ENCODE data around the gene MYBPC3. TPM values are rescaled to one million over a fixed set of nuclear protein-coding genes. Genes with fewer than 3 reads are reported as not detected.

Gene MYBPC3
- total and polyA plus RNA-seq, 10 of the 15 experiments (the other 5 are each of a cell fraction or from before 2014, with no cell fraction given): 0.03 to 0.08 (median 0.03) TPM; not detected in 7

DNA sequence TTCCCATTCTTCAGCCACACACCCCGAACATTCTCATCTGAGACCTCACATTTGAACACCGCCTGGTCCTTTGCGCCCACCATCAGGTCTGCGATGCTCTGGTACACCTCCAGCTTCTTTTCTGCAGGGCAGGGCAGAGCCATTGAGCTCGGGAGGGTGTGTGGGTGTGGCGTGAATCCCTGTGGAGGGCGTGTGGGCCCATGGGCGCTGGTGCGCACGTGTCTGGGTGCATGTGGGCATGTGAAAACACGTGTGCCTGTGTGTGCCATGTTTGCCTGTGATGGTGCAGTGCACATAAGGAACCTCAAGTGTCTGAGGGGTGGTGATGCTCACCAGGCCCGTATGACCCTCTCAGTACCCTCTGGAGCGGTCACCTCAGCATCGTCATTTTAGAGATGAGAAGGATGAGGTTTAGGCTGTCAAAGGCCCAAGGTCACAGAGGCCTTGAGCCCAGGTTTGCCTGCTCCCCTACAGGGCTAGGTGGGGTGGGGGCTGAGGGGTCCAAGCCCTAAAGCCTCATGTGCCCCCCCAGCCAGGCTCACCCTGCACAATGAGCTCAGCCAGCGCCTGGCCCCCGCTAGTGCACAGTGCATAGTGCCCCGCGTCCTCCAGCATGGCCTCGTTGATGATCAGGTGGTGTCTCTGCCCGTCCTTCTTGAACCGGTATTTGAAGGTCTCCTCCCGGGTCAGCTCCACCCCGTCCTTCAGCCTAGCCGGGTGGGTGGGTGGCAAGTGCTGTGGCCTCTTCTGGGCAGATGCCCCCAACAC is 10.3 kb downstream of the MYBPC3 start:
- no TSS peak for BruUV-seq (replicated peaks)
- H3K36me3 ChIP-seq (ENCODE audit: control insufficient read depth in 2 of 2, insufficient read depth in 2 of 2, low read length in 1 of 2): no peaks in the 10 kb centered on the region
- intact Hi-C loops (cut with micrococcal nuclease; ENCODE audit: unreplicated experiment) (no loop called here), in situ Hi-C loops (cut with MboI) (no loop called here)
- SMC1A ChIA-PET (ENCODE audit: uncharacterized antibody, unreplicated experiment): no interaction called here
- RAD21 ChIA-PET (ENCODE audit: unreplicated experiment): no interaction called here
- H3K4me3 ChIP-seq: no peak overlapping the region
- H3K27me3 ChIP-seq (replicated peaks in 1 of 2; ENCODE audit: control insufficient read depth in 2 of 2, insufficient read depth in 2 of 2, low read length in 1 of 2): no peaks in the 10 kb centered on the region; a peak in 1 of 4 replicates
- POLR2A ChIA-PET: no interaction called here
- no peak overlapping the region for H3K4me2 ChIP-seq (ENCODE audit: control insufficient read depth, insufficient read depth)
- TF ChIP-seq POLR2AphosphoS2 (IDR thresholded peaks at IDR 0.05; ENCODE audit: low read depth, low read length): no peak
- TF ChIP-seq EP300 (IDR thresholded peaks at IDR 0.05; ENCODE audit: borderline replicate concordance in 1 of 2, control insufficient read depth in 1 of 2, low read depth in 2 of 2, low read length in 2 of 2): no peak
- TF ChIP-seq RBBP5 (conservative IDR thresholded peaks at IDR 0.05): no peak
- TF ChIP-seq, protein P1, sequence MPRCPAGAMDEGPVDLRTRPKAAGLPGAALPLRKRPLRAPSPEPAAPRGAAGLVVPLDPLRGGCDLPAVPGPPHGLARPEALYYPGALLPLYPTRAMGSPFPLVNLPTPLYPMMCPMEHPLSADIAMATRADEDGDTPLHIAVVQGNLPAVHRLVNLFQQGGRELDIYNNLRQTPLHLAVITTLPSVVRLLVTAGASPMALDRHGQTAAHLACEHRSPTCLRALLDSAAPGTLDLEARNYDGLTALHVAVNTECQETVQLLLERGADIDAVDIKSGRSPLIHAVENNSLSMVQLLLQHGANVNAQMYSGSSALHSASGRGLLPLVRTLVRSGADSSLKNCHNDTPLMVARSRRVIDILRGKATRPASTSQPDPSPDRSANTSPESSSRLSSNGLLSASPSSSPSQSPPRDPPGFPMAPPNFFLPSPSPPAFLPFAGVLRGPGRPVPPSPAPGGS (IDR thresholded peaks at IDR 0.05; ENCODE audit: borderline replicate concordance, insufficient read depth, low read depth, low read length, poor library complexity, severe bottlenecking): no peak
- TF ChIP-seq SPI1 (IDR thresholded peaks at IDR 0.05; ENCODE audit: borderline replicate concordance, insufficient read depth, low read depth, low read length): no peak
- 0 out of 4 replicates have a peak, but pooled peaks of 1 of the 2 experiments have one; percentile 12 for TF ChIP-seq BHLHE40 (IDR thresholded peaks at IDR 0.05; ENCODE audit: borderline replicate concordance in 1 of 2, low read depth in 2 of 2, low read length in 1 of 2)
- H2AFZ ChIP-seq (ENCODE audit: control insufficient read depth, low read depth, low read length): no peak overlapping the region
- ATAC-seq: no peak
- FAIRE-seq: no peak
- H3K9ac ChIP-seq (ENCODE audit: control insufficient read depth, insufficient read depth, low read length): no peak overlapping the region
- DNase-seq (ENCODE audit: low read depth, low spot score): no peak
- H3K27ac ChIP-seq (ENCODE audit: control insufficient read depth, insufficient read depth): no peak overlapping the region
- CTCF ChIA-PET: no interaction called here
- H3K9me3 ChIP-seq (replicated peaks; ENCODE audit: control insufficient read depth, insufficient read depth, low read length): no peaks in the 10 kb centered on the region
- no peaks in the 10 kb centered on the region for H3K79me2 ChIP-seq (ENCODE audit: control insufficient read depth, insufficient read depth, low read length)
- H3K4me1 ChIP-seq (ENCODE audit: control insufficient read depth, insufficient read depth, low read length): no peaks in the 10 kb centered on the region
- H4K20me1 ChIP-seq (ENCODE audit: control insufficient read depth, insufficient read depth): no peaks in the 10 kb centered on the region
- WGBS (ENCODE audit: insufficient coverage, insufficient replicate concordance, low lambda C conversion rate, missing lambda C conversion rate): 57% methylated on average over 24 of the region's 24 CpGs

All from GM12878 (cell line).